GM19328 (cell line): ENCODE data around the gene CFC1.
"Not testable (repeated sequence)": the region's sequence is repeated elsewhere in the genome, so short reads cannot be mapped to it uniquely, and the experiment has no call there.

ENCODE experiments used
- ATAC-seq: cut with Tn5 transposase; IDR thresholded peaks from one replicate; pipeline ENCODE4 v1.9.1; 2021; ENCODE audit warnings: mild to moderate bottlenecking, moderate library complexity; ENCODE audit not compliant: unreplicated experiment

CFC1 gene

DNA sequence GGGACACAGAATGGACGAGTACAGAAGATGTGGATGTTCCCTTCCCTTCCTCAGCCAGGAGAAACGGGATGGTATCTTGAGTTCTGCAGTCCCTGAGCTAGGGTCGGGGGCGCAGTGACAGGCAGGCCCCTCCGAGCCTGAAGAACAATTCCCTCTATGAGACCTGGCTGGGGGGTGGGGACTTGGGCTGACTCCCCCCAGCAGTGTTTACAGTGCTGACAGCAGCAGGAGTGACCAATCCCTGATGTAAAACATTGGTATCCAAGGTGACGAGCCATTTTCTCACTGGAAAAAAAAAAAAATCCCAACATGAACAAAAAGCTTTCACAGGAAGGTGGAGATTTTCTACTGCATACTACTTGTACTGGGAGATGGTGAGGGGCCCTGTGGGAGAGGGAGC lies at the start of gene CFC1:
TSS of gene CFC1 (minus strand) at position 183 of the 400 bp plus-strand sequence. CDS start 288 bp downstream, outside the sequence.
- not testable (repeated sequence) for ATAC-seq

DNA sequence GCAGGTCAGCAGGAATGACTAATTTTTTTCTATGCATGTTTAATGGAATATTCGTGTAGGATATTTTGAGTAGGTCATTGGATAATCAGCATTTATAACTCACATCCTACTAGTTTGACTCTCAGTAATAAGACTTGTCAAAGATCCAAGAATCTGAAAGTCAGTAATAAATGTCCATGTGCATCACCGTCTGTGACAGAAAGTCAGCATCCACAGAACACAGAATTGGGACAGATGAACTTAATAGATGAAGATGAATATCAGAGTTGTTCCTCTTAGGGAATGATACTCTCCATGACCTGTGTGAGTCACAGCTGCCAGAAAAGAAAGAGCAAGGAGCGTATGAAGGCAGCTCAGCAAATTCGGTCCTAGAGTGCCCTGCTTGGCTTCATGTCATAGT lies 42.3 kb upstream of the CFC1 start:
- not testable (repeated sequence) for ATAC-seq

- ATAC-seq = not testable (repeated sequence)
Measured at GRCh38 chr2:130638973-130639372, 39.6 kb upstream of the CFC1 start.

GRCh38 chr2:130628784-130629475 lies 29.6 kb upstream of the CFC1 start:
- ATAC-seq = not testable (repeated sequence)

- ATAC-seq = not testable (repeated sequence)
Measured at GRCh38 chr2:130611140-130611539, 11.8 kb upstream of the CFC1 start, which contains the start of gene POTEJ. POTEJ (plus strand) TSS chr2:130611440; CDS start chr2:130611533, 93 bp downstream.

DNA sequence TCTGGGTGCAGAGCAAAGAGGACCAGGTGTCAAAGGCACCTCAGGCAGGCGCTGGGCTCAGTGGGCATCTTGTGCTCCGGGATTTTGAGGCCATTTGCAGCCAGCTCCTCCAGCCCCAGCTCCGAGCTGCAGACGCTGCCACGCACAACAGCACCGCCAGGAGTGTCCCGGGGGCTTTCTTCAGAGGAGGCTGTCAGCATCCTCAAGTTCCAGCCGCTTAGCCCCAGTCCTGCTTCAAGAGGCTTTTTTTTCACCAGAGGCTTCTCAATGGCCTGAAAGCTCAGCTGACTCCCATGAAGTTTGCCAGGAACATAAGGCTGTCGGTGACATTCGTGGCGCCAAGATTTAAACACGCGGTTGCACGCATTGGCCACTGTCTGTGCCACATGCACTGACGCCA lies 11.1 kb upstream of the CFC1 start:
- not testable (repeated sequence) for ATAC-seq

DNA sequence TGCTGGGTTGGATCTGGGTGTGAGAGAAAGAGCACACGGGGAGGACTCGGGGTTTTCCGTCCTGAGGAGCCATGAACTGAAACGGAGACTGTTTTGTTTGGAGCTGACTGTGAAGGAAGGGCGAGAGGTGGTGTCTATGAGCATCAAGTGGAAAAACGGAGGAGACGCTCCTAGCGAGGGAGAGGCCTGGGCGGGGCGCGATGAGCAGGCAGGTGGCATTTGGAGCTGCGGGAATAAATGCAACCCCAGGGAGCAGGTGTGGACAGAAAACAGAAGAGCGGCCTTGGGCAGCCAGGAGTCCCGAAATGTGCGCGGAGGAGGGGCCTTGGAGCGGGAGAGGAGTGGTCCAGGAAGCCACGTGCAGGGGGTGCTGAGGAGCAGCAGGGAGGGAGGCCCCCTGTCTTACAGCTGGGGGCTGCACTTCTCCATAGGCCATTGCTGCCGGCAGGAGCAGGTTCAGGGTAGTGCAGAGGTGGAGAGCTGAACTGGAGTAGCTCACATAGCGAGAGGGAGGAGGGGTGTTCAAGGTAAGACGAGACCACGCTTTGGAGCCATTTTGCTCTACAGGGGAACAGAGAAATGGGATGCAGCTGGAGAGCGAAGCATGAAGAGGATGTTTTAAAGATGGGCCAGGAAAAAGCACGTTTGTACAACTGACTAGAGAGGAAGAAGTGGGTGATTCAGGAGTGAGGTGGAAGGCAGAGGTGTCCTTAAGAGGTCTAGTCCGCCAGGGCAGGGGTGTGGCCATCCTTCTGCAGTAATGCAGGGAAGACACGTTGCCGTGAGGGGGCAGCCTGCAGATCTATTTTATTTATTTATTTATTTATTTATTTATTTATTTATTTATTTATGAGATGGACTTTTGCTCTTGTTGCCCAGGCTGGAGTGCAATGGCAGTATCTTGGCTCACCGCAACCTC lies 9.9 kb upstream of the CFC1 start:
- not testable (repeated sequence) for ATAC-seq

DNA sequence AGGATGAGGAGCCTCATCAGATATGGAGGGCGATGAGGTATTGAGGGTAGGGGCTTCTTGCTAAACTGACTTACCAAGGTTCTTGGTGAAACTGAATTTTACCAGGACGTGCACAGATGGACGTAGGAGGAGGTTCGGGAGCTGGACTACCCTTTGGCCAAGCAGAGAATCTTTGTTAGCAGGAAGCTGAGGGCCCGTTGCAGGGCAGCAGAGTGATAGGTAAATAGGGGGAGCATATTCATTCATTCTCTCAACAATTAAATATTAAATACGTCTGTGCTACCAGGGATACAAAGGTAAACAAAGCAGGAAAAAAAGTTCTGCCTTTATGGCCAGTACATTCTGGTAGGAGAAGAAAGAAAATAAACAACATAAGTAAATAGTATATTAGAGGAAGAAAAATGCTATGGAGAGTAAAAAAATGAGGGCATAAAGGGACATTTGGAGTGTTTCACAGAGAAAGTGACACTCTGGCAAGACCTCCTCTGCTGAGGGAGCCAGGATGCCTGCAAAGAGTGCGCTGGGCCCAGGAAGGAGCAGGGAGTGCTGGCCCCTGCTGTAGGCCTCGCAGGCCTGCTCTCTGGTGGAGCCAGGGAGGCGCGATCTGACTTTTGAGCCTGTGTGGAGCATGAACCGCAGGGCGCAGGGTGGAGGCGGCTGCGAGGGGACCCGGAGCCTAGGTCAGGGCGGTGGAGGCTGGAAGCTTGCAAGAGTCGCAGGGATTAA lies 9.1 kb upstream of the CFC1 start:
- not testable (repeated sequence) for ATAC-seq

- ATAC-seq = not testable (repeated sequence)
Measured at GRCh38 chr2:130601648-130602302, 2.4 kb upstream of the CFC1 start.

DNA sequence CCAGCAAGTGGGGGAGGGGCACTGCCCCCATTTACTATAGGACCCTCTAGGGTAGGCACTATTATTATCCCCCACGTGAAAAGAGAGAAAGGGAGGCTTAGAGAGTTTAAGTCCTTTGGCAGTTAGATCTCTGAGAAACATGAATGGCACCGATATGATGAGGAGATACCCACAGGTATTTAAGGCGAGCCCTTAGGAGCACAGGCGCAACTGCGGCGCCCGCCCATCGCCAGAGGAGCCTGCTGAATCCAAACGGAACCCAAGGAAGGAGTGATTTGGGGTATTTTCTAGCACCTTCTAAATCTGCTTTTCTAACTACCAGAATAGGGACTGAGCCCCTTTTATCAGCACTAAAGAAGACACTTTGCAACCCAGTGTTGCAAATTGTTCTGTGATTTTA lies 551 bp upstream of the CFC1 start:
- ATAC-seq = not testable (repeated sequence)

GRCh38 chr2:130598463-130598862 lies 912 bp downstream of the CFC1 start:
- ATAC-seq = not testable (repeated sequence)

GRCh38 chr2:130597994-130598393 lies 1.4 kb downstream of the CFC1 start:
- ATAC-seq = not testable (repeated sequence)

DNA sequence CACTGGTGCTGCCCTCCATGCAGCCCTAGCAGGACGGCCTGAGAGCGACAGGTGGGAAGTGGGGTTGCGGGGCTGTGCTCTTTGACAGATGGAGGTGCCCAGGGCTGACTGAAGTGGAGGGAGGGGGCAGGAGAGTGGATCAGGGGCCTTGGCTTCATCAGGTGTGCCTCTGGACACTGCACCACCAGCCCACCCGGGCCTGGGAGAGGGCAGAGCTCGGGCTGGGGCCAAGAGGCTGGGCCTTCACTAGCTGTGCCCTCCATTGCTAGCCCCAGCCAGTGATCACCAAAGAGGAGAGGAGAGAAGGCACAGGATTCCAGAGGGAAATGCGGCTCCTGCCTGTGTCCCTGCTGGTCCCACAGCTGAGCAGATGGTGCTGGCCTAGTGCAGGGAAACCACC lies 2.6 kb downstream of the CFC1 start:
- not testable (repeated sequence) for ATAC-seq

GRCh38 chr2:130594011-130594410 lies 5.4 kb downstream of the CFC1 start:
- not testable (repeated sequence) for ATAC-seq

GRCh38 chr2:130592791-130593414 lies 6.5 kb downstream of the CFC1 start:
- ATAC-seq = not testable (repeated sequence)

DNA sequence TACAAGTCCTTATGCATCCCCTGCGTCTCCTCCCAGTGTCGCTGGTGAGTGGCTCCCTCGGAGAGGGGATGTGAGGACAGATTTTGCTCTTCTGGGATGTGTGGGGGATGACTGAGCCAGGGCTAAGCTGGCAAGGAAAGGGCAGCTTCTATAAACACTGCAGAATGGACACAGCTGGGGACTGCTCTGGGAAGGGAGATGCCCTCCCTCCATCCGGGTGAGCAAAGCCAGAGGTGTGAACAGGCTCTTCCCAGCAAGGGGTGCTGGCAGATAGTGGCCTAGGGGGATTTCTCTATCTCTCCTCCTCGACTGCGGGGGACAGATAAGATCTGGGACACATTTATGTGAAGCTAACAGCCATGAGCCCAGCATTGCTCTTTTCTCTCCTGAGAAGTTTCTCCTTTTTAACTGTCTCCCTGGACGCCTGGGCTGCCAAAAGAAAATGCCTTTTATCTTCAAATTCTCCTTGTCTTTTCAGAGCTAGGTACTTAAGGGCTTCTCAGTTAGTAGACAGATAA lies 8.5 kb downstream of the CFC1 start:
- not testable (repeated sequence) for ATAC-seq

DNA sequence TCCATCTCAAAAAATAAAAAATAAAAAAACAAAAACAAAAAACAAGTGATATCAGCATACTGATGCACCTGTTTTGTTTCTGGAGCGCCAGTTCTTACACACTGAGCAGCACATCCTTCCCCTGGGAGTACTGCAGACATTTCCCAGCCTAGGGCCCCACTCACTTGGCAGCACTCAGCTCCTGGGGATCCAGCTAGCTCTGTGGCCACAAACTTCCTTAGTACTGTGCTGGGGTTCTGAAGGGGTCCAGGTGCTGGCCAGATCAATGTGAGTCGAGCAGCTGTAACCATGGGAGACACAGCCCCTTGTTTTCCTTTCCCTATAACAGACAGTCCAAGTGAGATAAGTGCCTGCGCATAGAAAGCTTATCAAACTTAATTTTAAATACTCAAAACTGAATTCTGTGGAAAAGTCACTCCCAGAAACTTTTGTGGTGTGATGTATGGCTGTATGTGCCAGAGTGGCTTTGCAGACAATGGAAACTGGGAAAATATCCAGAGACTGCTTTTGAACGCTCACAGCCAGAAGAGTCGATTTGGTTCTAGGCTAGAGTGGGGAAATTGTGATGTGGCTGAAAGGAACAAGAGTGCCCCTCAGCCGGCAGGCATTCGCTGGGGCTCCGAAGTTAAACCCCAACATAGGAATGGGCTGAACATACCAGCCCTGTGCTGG lies 9.1 kb downstream of the CFC1 start:
- ATAC-seq = not testable (repeated sequence)

DNA sequence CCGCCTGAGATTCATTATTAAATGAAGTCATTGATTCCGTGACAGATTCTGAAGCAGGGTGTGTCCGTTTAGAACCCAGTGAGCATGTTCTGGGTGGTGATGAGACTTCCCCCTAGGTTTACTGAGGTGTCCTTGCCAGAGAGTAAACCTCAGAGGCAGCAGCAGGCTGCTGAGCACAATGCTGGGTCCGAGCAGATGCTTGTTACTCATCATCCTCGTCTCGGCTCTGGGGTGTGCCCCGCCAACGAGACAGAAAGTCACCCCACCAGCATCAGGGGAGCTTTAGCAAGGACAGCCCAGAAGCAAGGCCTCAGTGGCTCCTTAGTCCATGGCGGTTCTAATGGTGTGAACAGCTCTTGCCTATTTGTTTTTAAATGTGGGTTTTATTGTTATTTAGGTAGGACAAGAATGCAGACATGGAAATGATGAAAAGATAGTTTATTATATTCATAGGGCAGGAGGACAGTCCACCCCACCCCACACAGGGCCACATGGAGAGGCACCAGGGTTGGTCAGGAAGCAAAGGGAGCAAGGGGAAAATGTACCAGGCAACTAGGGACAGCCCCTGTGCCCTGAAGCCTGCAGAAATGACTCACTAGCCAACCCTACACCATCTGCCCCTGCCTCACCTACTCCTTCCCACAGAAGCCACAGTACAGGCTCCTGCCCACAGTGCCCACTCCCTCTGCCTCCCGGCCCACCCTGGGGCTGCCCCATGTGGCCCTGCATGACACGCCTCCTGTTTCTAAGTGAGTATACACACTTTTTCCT lies 10.5 kb downstream of the CFC1 start:
- ATAC-seq = peak; percentile 45
